IPS-18a (cell line): ENCODE results near the gene TFAM.

Experiments
- H3K27ac ChIP-seq: one replicate; pipeline ENCODE4 v1.5.1; 2013; ENCODE audit warnings: low read length
- H3K27me3 ChIP-seq: one replicate; pipeline ENCODE4 v1.6.1; 2013; ENCODE audit warnings: mild to moderate bottlenecking, low read length; ENCODE audit not compliant: control insufficient read depth, insufficient read depth
- H3K36me3 ChIP-seq: one replicate; pipeline ENCODE4 v1.6.1; 2013; ENCODE audit warnings: low read depth, low read length; ENCODE audit not compliant: control insufficient read depth
- H3K4me1 ChIP-seq: one replicate; pipeline ENCODE4 v1.6.1; 2013; ENCODE audit warnings: low read depth, low read length; ENCODE audit not compliant: control insufficient read depth
- H3K4me3 ChIP-seq: one replicate; pipeline ENCODE4 v1.5.1; 2013; ENCODE audit warnings: low read length
- H3K9ac ChIP-seq: one replicate; pipeline ENCODE4 v1.6.1; 2013; ENCODE audit warnings: mild to moderate bottlenecking, low read length, moderate library complexity
- H3K9me3 ChIP-seq: one replicate; pipeline ENCODE4 v1.6.1; 2013; ENCODE audit warnings: low read depth, low read length; ENCODE audit not compliant: control insufficient read depth

Gene TFAM

GRCh38 chr10:58384999-58385783, at the start of gene TFAM:
Gene TFAM (plus strand): TSS chr10:58385410. CDS start chr10:58385548, 138 bp downstream.
- Histone ChIP-seq H3K4me1 (peaks cover 4% of the 10 kb centered on the region), H3K27me3 (no peaks in the 10 kb centered on the region), H3K36me3 (peaks cover 36% of the 10 kb centered on the region)

GRCh38 chr10:58336242-58336641, 49.0 kb upstream of the TFAM start:
- Histone ChIP-seq H3K27ac (no peak overlapping the region), H3K27me3 (no peaks in the 10 kb centered on the region), H3K36me3 (no peaks in the 10 kb centered on the region), H3K9ac (no peak overlapping the region), H3K4me1 (peaks cover 7% of the 10 kb centered on the region), H3K4me3 (peak overlapping the region; percentile 89), H3K9me3 (no peaks in the 10 kb centered on the region)

More at GRCh38 chr10:58384999-58385783, at the start of gene TFAM:
- Histone ChIP-seq H3K9ac (peak within 1 kb of the TSS; percentile 90), H3K27ac (peak within 1 kb of the TSS; percentile 91), H3K9me3 (no peaks in the 10 kb centered on the region), H3K4me3 (peak within 1 kb of the TSS; percentile 96)

GRCh38 chr10:58341422-58341821, 43.8 kb upstream of the TFAM start:
- H3K4me1 ChIP-seq: no peaks in the 10 kb centered on the region
- H3K36me3 ChIP-seq: no peaks in the 10 kb centered on the region
- H3K27ac ChIP-seq: no peak overlapping the region
- no peak overlapping the region for H3K4me3 ChIP-seq
- H3K27me3 ChIP-seq: no peaks in the 10 kb centered on the region
- no peak overlapping the region for H3K9ac ChIP-seq
- no peaks in the 10 kb centered on the region for H3K9me3 ChIP-seq

GRCh38 chr10:58341947-58342346, 43.3 kb upstream of the TFAM start:
- Histone ChIP-seq H3K9me3 (no peaks in the 10 kb centered on the region), H3K27me3 (no peaks in the 10 kb centered on the region), H3K27ac (no peak overlapping the region), H3K4me3 (no peak overlapping the region), H3K9ac (no peak overlapping the region), H3K4me1 (no peaks in the 10 kb centered on the region), H3K36me3 (no peaks in the 10 kb centered on the region)

GRCh38 chr10:58347967-58348366, 37.2 kb upstream of the TFAM start:
- no peak overlapping the region for H3K4me3 ChIP-seq
- no peaks in the 10 kb centered on the region for H3K9me3 ChIP-seq
- H3K27me3 ChIP-seq: no peaks in the 10 kb centered on the region
- no peak overlapping the region for H3K9ac ChIP-seq
- H3K4me1 ChIP-seq: peaks cover 9% of the 10 kb centered on the region
- H3K36me3 ChIP-seq: no peaks in the 10 kb centered on the region
- H3K27ac ChIP-seq: no peak overlapping the region

- Histone ChIP-seq H3K4me3 (no peak overlapping the region), H3K27me3 (no peaks in the 10 kb centered on the region), H3K27ac (no peak overlapping the region), H3K9me3 (no peaks in the 10 kb centered on the region), H3K4me1 (peaks cover 9% of the 10 kb centered on the region), H3K36me3 (no peaks in the 10 kb centered on the region), H3K9ac (no peak overlapping the region)
These were observed 36.6 kb upstream of the TFAM start for GRCh38 chr10:58348571-58349033.

GRCh38 chr10:58350023-58350422, 35.2 kb upstream of the TFAM start:
- Histone ChIP-seq H3K9me3 (no peaks in the 10 kb centered on the region), H3K27me3 (no peaks in the 10 kb centered on the region), H3K36me3 (no peaks in the 10 kb centered on the region), H3K4me3 (no peak overlapping the region), H3K27ac (no peak overlapping the region), H3K4me1 (peaks cover 9% of the 10 kb centered on the region), H3K9ac (no peak overlapping the region)

- Histone ChIP-seq H3K27me3 (no peaks in the 10 kb centered on the region), H3K27ac (no peak overlapping the region), H3K9me3 (no peaks in the 10 kb centered on the region), H3K9ac (no peak overlapping the region), H3K4me1 (peaks cover 9% of the 10 kb centered on the region), H3K36me3 (no peaks in the 10 kb centered on the region), H3K4me3 (no peak overlapping the region)
These were observed 34.4 kb upstream of the TFAM start for GRCh38 chr10:58350619-58351323.

GRCh38 chr10:58351616-58352578, 33.3 kb upstream of the TFAM start:
- Histone ChIP-seq H3K27ac (no peak overlapping the region), H3K27me3 (no peaks in the 10 kb centered on the region), H3K4me1 (peaks cover 9% of the 10 kb centered on the region), H3K9ac (no peak overlapping the region), H3K4me3 (no peak overlapping the region), H3K9me3 (no peaks in the 10 kb centered on the region), H3K36me3 (no peaks in the 10 kb centered on the region)

GRCh38 chr10:58352956-58353610, 32.1 kb upstream of the TFAM start:
- peaks cover 9% of the 10 kb centered on the region for H3K4me1 ChIP-seq
- H3K4me3 ChIP-seq: no peak overlapping the region
- H3K27ac ChIP-seq: no peak overlapping the region

GRCh38 chr10:58356756-58357155, 28.5 kb upstream of the TFAM start:
- H3K9ac ChIP-seq: no peak overlapping the region
- no peaks in the 10 kb centered on the region for H3K36me3 ChIP-seq
- H3K27ac ChIP-seq: no peak overlapping the region
- no peaks in the 10 kb centered on the region for H3K27me3 ChIP-seq
- no peaks in the 10 kb centered on the region for H3K9me3 ChIP-seq
- no peaks in the 10 kb centered on the region for H3K4me1 ChIP-seq
- H3K4me3 ChIP-seq: no peak overlapping the region

More at GRCh38 chr10:58352956-58353610, 32.1 kb upstream of the TFAM start:
- Histone ChIP-seq H3K27me3 (no peaks in the 10 kb centered on the region), H3K36me3 (no peaks in the 10 kb centered on the region), H3K9ac (no peak overlapping the region), H3K9me3 (no peaks in the 10 kb centered on the region)
